Measurements from ENCODE around the gene RHBDL3.

DNA sequence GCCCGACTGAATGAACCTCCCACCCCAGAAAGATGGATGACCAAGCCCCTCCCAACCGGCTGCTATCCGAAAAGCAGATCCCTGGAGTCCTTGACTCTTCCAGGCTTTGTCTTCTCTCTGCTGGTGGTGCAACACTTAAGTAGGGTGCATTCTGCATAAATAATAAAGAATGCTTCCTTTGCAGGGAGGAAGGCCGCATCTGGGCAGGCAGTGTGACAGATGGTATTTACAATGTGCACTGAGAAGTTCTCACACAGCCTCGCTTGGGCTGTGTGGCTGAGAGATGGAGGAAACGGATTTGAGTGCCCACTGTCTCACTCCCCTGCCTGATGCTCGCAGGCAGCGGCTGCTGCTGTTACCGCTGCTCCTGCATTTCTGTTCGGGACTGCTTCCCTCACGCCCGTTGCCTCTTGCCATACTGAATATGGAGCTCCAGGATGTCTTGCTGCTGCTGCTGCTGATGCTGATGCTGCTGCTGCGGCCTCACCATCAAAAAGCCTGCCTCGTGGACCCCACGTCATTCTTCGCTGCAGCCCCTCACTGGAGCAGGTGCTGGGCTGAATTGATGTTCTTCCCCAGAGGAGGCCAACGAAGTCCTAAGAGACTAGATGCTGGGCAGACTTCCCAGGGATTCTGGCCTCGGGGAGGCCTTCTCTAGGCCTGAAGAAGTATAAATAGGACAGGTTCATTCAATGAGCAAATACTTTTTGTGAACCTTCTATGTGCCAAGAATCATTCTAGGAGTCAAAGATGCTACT is 7.1 kb upstream of the RHBDL3 start:
- TF ChIP-seq CTCF (IDR thresholded peaks at IDR 0.05) = no peak
- no peak for TF ChIP-seq ESRRA (IDR thresholded peaks at IDR 0.05; ENCODE audit: borderline replicate concordance, low read length)
- no peak for TF ChIP-seq MAFK (IDR thresholded peaks at IDR 0.05; ENCODE audit: partially characterized antibody)

Data from A549 (cell line).